NCI-H510A treated with DMSO at 0.1 percent for 48 hours (cell line): ENCODE data around the gene NAV1.

ENCODE experiments used
- DNase-seq: peaks from one replicate; lab custom pipeline; 2025; lab: John Stamatoyannopoulos, UW

The NAV1 gene

GRCh38 chr1:201587729-201588128, 48.8 kb downstream of the NAV1 start:
- DNase-seq: no peak
